Measurements from ENCODE around the gene KLK6.

Gene KLK6

DNA sequence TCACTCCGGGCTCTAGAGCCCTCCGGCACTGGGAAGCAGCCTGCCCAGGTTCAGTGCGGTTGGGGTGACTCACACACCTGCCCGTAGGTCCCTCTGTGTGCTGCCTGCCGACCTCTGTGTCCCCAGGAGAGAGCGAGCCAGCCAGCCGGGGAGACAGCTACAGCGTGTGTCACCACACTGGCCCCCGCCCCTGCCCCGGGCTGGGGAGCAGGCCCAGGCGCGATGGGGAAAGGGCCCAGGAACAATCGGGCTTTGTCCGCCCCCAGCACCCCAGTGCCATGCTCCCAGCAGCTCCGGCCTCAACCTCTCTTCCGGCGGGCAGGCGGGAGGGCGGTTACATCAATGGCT is at the start of gene KLK6:
TSS of gene KLK6 (minus strand) at position 179 of the 348 bp plus-strand sequence. CDS start 1,487 bp downstream, outside the sequence.
- no peak for DNase-seq

DNA sequence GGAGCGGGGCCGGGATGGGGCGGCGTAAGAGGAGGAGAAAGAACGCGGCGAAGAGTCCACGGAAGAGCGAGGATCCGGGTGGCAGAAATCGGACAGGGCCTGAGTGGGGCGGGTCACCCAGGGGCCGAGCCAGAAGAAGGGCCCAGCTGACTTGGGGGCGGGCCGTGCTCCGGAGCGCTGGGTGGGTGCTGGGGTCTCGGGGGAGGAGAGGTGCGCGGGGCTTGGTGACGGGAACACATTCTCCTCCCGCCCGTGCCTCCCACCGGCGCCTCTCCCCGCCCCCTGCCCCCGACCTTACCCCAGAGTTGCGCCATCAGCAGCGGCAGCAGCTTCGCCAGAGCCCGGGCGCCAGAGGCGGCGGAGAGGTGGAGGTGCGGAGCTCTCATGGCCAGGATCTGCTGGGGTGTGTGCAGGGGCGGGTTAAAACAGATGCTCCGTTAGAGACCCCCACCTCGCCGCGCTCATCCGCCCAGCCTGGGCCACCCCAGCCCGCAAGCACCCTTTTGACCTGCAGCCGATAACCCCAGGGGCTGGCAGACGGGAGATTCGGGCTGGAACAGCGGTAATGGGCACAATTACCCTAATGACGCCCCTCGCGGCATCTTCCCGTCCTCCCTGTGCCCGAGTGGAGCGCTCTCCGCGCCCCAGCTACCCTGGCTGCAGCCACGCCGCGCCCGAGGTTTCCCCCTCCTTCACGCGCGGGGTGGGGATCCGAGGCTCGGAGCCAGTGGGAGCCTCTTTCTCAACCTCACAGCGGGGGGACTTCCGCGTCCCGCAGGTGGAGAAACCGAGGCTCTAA is 49.6 kb upstream of the KLK6 start:
- no peak for DNase-seq

- peak; percentile 62 for DNase-seq
Measured at GRCh38 chr19:51016798-51017683, 47.6 kb upstream of the KLK6 start.

- no peak for DNase-seq
Measured at GRCh38 chr19:51015691-51016267, 46.4 kb upstream of the KLK6 start.

GRCh38 chr19:51014242-51014641 is 44.9 kb upstream of the KLK6 start:
- DNase-seq, result no peak

DNA sequence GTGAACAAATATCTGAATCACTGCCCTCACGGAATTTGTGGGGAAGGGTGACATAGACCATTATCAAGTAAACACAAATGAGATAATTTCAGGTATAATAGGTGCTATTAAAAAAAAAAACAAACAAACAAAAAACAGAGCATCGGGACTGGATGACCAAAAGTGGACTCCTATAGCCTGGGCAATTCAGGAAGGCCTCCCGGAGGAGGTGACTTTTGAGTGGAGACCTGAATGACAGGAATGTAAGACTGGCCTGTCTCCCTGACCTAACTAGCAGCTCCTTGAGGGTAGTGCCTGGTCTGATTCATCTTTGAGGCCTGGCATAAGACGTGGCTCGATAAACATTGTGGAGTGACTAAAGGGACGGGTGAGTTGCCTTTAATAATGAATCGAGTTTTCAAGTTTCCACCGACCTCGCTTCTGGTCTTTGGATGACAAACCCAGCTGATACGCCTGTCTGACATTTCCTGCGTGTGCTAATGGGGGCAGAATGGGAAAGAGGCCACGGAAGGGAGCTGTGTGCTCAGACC is 43.3 kb upstream of the KLK6 start:
- no peak for DNase-seq

GRCh38 chr19:51010066-51010795 is 40.8 kb upstream of the KLK6 start:
- DNase-seq, result no peak

GRCh38 chr19:51009061-51009891 is 39.9 kb upstream of the KLK6 start:
- no peak for DNase-seq

- no peak for DNase-seq
Measured at GRCh38 chr19:51007488-51007887, 38.1 kb upstream of the KLK6 start.

DNA sequence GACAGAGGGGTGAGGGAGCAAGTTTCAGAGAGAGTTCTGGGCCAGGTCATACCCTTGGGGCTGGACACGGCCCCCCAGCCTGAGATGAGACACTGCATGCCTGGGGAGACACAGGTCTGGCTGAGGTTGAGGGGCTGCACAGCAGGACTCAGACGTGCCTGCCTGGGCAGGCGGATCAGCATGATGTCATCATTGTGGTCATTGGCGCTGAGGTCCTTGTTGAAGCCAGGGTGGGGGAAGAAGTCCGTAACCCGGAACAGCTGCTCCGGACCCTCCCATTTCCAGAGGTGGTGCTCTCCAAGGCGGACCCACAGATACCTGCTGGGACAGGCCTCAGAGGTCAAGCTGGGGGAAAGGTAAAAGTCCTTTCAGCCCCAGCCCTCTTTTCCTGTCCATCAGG is 37.0 kb upstream of the KLK6 start:
- no peak for DNase-seq

- no peak for DNase-seq
Measured at GRCh38 chr19:51005248-51005647, 35.9 kb upstream of the KLK6 start.

DNA sequence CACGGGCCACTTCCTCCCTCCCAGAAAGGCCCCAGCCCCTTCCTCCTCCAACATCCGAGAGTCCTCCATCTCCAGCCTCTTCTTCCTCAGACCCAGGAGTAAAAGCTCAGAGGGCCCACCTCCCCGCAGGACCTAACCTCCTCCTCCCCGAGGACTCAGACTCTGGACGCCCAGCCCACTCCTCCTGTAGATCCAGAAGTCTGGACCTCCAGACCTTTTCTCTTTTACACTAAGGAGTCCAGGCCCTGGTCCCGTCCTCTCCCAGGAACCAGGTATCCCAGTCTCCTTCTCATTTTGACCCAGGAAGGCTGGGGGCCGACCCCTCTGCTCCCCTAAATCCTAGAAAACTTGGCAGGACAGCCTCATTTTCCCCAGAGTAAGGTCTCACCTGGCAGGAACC is 33.9 kb upstream of the KLK6 start:
- DNase-seq, result no peak

DNA sequence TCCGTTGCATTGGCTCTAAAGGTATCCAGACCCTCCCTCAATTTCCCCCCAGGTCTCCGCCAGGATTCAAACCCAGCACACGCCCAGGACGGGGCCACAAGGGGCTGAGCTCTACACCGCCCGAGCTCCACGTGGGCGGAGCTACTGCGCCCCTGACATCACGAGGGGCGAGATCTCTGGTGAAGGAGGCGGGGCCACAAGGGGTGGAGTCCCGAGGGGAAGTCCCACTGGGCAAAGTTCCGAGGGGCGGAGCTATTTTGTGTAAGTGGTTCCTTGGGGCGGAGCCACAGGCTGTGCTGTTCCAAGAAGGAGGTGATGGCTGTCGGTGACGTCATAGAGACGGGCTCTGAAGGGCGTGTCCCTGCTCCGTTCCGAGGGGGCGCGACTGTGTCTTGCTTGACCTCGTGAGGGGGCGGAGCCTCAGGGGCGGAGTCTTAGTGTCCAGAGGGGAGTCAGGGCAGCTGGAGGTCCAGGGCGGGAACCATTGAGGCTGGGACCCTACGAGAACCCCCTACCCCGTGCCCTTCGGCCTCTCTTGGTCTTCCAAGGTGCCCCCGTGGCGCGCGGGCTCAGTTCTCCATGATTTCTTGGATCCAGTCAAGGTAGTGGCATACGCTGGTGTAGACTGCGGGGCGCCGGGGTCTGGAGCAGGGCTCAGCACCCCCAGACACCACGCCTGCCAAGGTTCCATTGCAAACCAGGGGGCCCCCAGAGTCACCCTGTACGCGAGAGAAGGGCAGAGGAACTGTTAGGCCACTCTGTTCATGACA is 33.3 kb upstream of the KLK6 start:
- no peak for DNase-seq

DNA sequence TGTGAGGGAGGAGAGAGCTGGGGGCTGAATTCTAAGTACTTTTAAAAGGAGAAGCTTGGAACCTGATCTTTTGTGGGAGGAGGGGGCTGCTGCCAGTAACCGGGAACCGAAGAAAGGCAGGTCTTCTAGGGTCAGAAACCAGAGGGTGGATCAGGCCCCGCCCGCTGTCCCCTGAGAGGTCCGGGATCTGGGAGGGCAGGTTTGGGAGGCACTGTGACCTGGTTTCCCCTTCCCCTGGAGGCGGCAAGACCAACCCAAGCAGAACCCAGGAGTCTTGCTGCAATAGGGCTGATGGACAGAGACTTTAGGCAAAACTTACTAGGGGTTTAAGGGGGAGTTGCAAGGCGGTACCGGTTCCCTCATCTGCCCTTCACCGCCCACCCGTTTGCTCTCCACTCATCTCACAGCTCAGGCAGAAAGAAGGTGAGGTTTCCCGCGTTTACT is 32.7 kb upstream of the KLK6 start:
- DNase-seq, result no peak

GRCh38 chr19:51001515-51001914 is 32.1 kb upstream of the KLK6 start, which contains the start of gene KLK8:
Gene KLK8, minus strand, starts transcription at chr19:51001604. Its CDS starts 437 bp downstream, at chr19:51001167.
- DNase-seq, result no peak

DNA sequence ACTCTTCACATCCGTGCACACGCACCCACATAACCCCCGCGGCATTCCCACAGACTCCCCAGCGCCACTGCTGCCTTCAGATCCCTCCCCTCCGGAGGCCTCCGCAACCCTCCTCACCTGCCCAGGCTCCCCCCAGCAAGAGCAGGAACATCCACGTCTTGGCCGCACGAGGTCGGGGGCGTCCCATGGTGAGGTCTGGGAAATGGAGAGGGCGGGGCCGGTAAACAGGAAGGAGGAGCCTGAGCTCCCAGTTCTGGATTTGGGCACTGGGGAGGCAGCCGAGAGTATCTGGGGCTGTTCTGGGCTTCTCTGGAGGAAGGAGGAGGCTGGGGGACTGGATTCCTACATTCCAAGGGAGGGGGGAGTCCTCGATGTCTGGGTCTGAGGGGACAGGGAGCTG is 31.6 kb upstream of the KLK6 start:
- DNase-seq, result no peak

- DNase-seq, result no peak
Measured at GRCh38 chr19:51000426-51000825, 31.0 kb upstream of the KLK6 start.

DNA sequence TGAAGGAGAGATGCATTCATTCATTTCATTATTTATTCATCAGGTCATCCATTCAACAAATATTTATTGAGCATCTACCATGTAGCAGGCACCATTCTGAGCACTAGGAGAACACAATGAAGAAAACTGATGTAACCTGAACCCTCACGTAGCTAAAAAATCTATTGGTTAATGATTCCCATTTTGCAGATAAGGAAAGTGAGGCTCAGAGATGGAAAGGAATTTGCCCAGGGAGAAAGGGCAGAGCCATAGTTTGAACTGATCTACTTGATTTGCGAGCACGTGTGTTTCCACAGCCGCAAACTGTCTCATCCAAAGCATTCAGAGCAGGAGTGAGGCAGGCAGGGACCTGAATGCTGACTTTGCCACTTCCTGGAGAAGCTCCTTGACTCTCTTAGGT is 29.3 kb upstream of the KLK6 start:
- DNase-seq, result no peak

DNA sequence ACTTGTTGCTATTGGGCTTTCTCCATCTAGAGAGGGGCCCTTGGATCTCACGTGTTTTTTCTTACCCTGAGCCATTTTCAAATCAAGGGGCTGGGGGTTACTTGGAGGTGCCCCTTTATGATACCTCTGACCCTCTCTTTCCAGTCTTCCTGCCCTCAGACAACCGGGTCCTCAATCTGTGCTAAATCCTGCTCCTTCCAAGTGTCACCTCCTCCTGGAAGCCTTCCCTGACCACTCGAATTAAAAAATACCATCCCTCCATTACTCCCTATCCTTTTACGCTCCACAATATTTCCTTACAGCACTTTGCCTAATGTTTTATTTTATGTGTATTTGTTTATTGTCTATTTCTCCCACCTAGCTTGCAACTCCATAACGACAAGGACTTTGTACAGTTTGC is 28.7 kb upstream of the KLK6 start:
- no peak for DNase-seq

GRCh38 chr19:50994129-50994528 is 24.7 kb upstream of the KLK6 start:
- no peak for DNase-seq

DNA sequence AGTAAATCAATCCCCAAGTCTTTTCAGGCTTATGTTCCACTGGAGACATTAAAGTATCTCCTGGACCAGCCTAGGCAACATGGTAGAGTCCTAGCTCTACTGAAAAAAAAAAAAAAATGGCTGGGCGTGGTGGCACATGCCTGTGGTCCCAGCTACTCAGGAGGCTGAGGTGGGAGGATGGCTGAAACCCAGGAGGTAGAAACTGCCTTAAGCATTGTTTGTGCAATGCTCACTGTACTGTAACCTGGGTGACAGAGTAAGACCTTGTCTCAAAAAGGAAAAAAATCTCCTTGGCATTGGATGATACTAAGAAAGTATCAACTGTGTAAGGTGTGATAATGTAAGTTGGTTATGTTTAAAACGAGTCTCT is 23.3 kb upstream of the KLK6 start:
- DNase-seq, result no peak
